Duodenal mucosa (tissue), 2 donors: ENCODE results near the gene RGS11.

Source experiments
- H3K27ac ChIP-seq: one replicate; pipeline ENCODE4 v1.7.0; 2013; ENCODE audit warnings: low read depth, low read length
- H3K27me3 ChIP-seq, 2 donors: one replicate each; pipeline ENCODE4 v1.7.0; 2013; ENCODE audit warnings: low read length in 2 of 2, control low read depth in 1 of 2; ENCODE audit not compliant: insufficient read depth in 2 of 2, control insufficient read depth in 1 of 2
- H3K36me3 ChIP-seq, 2 donors: one replicate each; pipeline ENCODE4 v1.7.0; 2013; ENCODE audit warnings: low read length in 2 of 2, control low read depth in 1 of 2; ENCODE audit not compliant: insufficient read depth in 2 of 2, control insufficient read depth in 1 of 2
- H3K4me1 ChIP-seq, 2 donors: one replicate each; pipeline ENCODE4 v1.7.0; 2013; ENCODE audit warnings: low read length in 2 of 2, control low read depth in 1 of 2; ENCODE audit not compliant: insufficient read depth in 2 of 2, control insufficient read depth in 1 of 2
- H3K4me3 ChIP-seq, 2 donors: one replicate each; pipeline ENCODE4 v1.7.0; 2013; ENCODE audit warnings: low read length in 2 of 2, low read depth in 1 of 2
- H3K9ac ChIP-seq, 2 donors: one replicate each; pipeline ENCODE4 v1.7.0; 2013; ENCODE audit warnings: low read length in 2 of 2, low read depth in 1 of 2
- H3K9me3 ChIP-seq, 2 donors: one replicate each; pipeline ENCODE4 v1.7.0; 2013; ENCODE audit warnings: low read length in 2 of 2, control low read depth in 1 of 2; ENCODE audit not compliant: control insufficient read depth in 1 of 2

RGS11 gene

DNA sequence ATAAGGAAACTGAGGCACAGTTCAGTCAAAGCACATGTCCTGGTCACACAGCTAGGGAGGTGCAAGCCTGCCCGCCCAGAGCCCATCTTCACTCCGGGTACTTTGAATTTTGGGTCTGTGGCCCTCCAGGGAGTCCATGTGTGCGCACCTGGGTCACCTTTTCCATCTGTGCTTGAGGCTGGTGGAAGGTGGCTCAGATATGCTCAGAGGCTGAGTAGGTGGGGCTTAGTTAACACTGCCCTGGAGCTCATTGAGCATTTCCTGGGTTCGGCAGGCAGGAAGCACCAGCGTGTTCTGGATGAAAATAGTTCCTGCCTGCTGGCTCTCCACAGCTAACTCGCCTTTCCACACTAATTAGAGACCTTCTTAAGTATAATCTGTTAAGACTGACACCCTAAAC is 21.9 kb downstream of the RGS11 start:
- peaks cover 28 to 29% of the 10 kb centered on the region in 2 donors for H3K4me1 ChIP-seq
- no peaks in the 10 kb centered on the region for H3K27me3 ChIP-seq
- peaks cover 9 to 24% of the 10 kb centered on the region in 2 donors for H3K36me3 ChIP-seq
- peak overlapping the region; percentile 11 to 26 for H3K9ac ChIP-seq
- no peaks in the 10 kb centered on the region for H3K9me3 ChIP-seq
- H3K4me3 ChIP-seq, result peak overlapping the region; percentile 21 to 35
- peak overlapping the region; percentile 32 for H3K27ac ChIP-seq

DNA sequence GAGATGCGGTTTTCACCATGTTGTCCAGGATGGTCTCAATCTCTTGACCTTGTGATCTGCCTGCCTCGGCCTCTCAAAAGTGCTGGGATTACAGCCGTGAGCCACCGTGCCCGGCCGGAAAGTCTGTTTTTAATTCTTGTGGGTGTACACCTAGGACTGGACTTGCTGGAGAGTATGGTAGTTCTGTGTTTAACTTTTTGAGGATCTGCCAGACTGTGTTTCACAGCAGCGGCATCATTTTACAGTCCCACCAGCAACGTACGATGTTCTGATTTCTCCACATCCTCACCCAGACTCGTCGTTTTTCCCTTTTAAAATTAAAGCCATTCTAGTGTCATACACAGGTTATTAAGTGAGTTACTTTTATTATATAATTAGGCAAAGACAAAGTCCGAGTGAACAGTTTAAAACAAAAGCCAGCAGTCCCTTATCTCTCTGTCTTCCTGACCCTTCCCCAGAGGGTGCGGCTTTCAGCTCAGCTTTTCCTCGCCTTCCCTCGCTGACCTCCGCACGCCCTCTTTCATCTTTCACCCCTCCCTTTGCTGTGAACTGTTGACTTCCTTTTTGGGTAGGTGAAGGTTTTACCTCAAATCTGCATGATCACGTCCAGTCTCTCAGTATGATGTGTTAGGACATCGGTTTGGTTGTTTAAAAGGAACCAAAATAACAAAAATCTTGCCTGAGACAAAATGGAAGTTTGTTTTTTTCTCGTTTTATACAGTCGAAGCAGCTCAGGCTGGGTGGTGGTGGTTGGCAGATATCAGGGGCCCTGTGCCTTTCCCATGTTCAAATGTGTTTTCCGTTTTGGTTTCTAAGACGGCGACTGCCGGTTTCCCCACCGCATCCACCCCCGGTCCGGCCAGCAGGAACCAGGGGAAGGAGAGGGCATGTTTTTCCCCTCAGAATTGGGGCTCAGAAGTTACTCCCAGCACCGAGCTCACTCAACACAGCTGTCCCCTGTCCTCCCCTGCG is 23.1 kb downstream of the RGS11 start:
- H3K9ac ChIP-seq, result peak overlapping the region; percentile 28 to 48
- H3K9me3 ChIP-seq, result no peaks in the 10 kb centered on the region
- peak overlapping the region; percentile 13 for H3K27ac ChIP-seq
- peak overlapping the region; percentile 27 to 55 for H3K4me3 ChIP-seq
- H3K36me3 ChIP-seq, result peaks cover 9 to 22% of the 10 kb centered on the region in 2 donors
- H3K27me3 ChIP-seq, result no peaks in the 10 kb centered on the region
- H3K4me1 ChIP-seq, result peaks cover 28 to 30% of the 10 kb centered on the region in 2 donors

DNA sequence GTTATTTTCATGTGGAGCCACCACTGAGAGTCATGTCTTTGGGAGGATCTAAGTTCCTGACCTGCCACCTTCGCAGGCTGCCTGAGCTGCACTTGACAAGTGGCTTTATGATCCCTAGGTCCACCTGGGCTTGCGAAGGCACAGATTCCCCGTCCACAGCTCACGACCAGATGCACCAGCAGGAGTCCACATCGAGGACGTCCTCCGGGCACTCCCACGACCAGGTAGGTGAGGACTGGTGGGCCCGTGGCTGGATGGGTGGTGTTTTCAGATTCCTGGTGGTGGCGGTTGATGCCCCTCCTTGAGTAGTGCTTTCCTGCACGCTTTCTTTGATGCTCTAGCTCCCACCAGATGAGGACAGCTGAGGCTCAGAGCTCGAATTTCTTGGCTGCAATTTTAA is 26.3 kb downstream of the RGS11 start:
- Histone ChIP-seq H3K4me1 (peaks cover 28 to 30% of the 10 kb centered on the region in 2 donors), H3K36me3 (peaks cover 7 to 9% of the 10 kb centered on the region in 2 donors), H3K27ac (no peak overlapping the region), H3K4me3 (no peak overlapping the region), H3K9me3 (no peaks in the 10 kb centered on the region), H3K27me3 (no peaks in the 10 kb centered on the region), H3K9ac (no peak overlapping the region)

DNA sequence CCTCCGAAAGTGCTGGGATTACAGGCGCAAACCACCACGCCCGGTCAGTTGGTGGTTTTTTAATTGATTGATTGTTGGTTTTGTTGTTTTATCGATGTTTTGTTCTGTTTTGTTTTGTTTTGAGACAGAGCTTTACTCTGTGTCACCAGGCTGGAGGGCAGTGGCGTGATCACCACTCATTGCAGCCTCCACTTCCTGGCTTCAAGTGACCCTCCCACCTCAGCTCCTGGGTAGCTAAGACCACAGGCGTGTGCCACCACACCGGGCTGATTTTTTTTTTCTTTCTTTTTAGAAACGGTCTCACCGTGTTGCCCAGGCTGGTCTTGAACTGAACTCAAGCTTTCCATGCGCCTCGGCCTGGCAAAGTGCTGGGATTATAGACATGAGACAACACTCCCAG is 28.7 kb downstream of the RGS11 start:
- no peak overlapping the region for H3K9ac ChIP-seq
- no peak overlapping the region for H3K27ac ChIP-seq
- peaks cover 15 to 26% of the 10 kb centered on the region in 2 donors for H3K4me1 ChIP-seq
- H3K36me3 ChIP-seq, result peaks cover 6 to 9% of the 10 kb centered on the region in 2 donors
- no peaks in the 10 kb centered on the region for H3K9me3 ChIP-seq
- H3K4me3 ChIP-seq, result no peak overlapping the region
- no peaks in the 10 kb centered on the region for H3K27me3 ChIP-seq

DNA sequence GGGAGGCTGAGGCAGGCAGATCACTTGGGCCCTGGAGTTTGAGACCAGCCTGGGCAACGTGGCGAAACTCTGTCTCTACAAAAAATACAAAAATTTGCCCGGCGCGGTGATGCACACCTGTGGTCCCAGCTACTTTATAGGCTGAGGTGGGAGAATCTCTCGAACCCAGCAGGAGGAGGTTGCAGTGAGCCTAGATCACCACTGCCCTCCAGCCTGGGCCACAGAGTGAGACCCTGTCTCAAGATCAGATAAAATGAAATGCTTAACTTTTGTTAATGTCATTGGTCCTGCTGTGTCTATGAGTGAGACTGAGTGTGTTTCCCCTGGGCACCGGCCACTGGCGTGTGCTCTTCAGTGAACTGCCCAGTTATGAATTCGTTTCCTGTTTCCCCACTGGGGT is 30.6 kb downstream of the RGS11 start:
- no peaks in the 10 kb centered on the region for H3K9me3 ChIP-seq
- H3K4me1 ChIP-seq, result peaks cover 17 to 32% of the 10 kb centered on the region in 2 donors
- no peak overlapping the region for H3K9ac ChIP-seq
- H3K4me3 ChIP-seq, result no peak overlapping the region
- H3K36me3 ChIP-seq, result peaks cover under 1 to 4% of the 10 kb centered on the region in 2 donors
- no peak overlapping the region for H3K27ac ChIP-seq
- H3K27me3 ChIP-seq, result no peaks in the 10 kb centered on the region

DNA sequence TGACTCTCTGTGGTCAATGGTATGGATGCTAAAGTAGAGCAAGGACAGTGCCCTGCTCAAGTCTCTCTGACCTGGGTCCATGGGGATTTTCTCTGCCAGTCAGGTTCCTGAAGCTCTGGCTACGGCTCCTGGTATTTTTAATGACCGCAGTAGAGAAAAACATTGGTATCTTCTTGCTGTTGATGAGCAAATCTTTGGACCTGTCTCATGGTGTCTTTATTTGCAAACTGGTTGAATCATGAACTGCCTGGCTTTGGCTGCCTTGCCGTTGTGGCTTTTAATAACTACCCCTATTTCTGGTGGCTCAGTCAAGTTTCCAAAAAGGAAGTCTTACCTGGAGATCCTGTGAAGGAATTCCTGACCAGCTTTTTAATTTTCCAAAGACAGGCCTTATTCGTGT is 32.4 kb downstream of the RGS11 start:
- Histone ChIP-seq H3K27ac (no peak overlapping the region), H3K4me1 (peaks cover 20 to 30% of the 10 kb centered on the region in 2 donors), H3K36me3 (no peaks in the 10 kb centered on the region), H3K4me3 (no peak overlapping the region), H3K9me3 (no peaks in the 10 kb centered on the region), H3K27me3 (no peaks in the 10 kb centered on the region), H3K9ac (no peak overlapping the region)

DNA sequence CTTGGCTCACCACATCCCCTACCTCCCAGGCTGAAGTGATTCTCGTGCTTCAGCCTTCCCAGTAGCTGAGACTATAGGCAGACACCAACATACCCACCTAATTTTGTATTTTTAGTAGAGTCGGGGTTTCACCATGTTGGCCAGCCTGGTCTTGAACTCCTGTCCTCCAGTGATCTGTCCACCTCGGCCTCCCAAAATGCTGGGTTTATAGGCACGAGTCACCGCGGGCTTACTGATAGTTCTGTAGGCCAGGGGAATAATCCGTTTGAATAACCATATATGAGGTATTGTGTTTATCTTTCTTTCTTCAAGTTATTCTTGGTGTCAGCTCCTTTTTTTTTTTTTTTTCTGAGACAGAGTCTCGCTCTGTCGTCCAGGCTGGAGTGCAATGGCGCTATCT is 33.5 kb downstream of the RGS11 start:
- Histone ChIP-seq H3K9me3 (no peaks in the 10 kb centered on the region), H3K36me3 (no peaks in the 10 kb centered on the region), H3K9ac (no peak overlapping the region), H3K4me3 (no peak overlapping the region), H3K27me3 (no peaks in the 10 kb centered on the region), H3K27ac (no peak overlapping the region), H3K4me1 (peaks cover 20 to 30% of the 10 kb centered on the region in 2 donors)

DNA sequence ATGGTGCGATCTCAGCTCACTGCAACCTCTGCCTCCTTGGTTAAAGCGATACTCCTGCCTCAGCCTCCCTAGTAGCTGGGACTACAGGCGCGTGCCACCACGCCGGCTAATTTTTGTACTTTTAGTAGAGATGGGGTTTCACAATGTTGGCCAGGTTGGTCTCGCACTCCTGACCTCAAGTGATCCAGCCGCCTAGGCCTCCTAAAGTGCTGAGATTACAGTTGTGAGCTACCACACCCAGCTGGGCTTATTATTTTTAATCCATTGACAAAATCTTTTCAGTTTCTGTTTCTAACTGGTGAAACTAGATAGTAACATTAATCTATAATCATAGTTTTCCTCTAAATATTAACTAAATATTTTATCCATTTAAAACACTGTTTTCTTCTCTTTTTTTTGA is 35.2 kb downstream of the RGS11 start:
- Histone ChIP-seq H3K27me3 (no peaks in the 10 kb centered on the region), H3K9me3 (no peaks in the 10 kb centered on the region), H3K9ac (peak overlapping the region in 1 of 2 donors; percentile 10), H3K4me3 (no peak overlapping the region), H3K4me1 (peaks cover 20 to 30% of the 10 kb centered on the region in 2 donors), H3K27ac (no peak overlapping the region), H3K36me3 (no peaks in the 10 kb centered on the region)

DNA sequence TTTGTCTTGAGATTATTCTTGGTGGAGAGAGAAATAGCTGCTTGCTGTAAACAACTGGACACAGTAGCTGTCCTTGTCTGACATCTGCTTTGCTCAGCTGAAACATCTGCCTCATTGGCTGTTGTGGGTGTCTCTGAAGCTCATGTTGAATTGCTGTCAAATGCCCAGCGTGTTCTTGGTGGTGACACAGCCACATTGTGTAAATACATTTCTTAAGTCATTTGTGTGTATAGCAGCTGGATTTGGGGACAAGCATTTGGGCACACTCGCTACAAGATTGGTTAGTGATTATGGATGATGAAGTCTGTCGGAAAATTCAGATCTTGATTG is 35.8 kb downstream of the RGS11 start:
- Histone ChIP-seq H3K27me3 (no peaks in the 10 kb centered on the region), H3K4me1 (peaks cover 20 to 30% of the 10 kb centered on the region in 2 donors), H3K9ac (no peak overlapping the region), H3K27ac (no peak overlapping the region), H3K4me3 (no peak overlapping the region), H3K36me3 (no peaks in the 10 kb centered on the region), H3K9me3 (no peaks in the 10 kb centered on the region)

DNA sequence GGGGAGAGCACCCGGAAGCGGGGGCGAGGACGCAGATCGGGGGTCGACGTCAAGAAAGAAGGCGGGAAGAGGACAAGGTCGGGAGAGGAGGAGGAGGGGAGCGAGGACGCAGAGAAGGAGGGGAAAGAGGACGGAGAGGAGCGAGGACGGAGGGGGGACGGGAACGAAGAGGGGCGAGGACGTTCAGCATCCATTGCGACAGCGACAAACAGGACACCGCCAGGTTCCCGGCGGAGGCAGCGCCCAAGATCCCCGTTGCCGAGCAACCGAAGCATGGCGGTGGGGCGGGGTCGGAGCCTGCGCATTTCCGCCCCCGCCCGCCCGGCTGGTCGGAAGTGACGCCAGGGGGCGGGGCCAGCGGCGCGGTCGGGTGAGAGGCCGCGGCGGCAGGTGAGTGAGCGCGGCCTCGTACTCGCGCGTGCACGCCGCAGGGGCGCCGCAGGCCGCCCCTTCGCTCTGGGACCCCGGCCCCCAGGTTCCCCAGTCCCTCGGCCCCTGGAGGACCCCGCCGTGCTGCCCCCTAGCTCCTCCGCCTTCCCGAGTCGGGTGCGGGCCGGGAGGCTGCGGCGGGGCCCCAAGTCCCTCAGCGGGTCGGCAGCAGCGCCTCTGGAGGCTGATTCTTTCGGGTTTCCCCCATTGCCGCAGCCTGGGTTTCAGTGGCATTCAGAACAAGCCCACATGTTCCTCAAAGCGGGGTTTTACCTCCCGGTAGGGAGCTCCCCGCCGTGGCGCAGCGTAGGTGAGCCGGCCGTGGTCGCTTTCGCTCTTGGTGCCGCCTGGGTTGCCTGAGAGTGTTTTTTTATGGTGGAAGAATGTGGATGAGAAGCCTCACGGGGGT is 41.1 kb downstream of the RGS11 start, which contains the start of gene FAM234A:
Gene FAM234A, plus strand, starts transcription at position 354 of the 838 bp plus-strand sequence. CDS start 19,593 bp downstream, outside the sequence.
- H3K4me3 ChIP-seq, result peak within 1 kb of the TSS; percentile 77 to 95
- H3K27me3 ChIP-seq, result no peaks in the 10 kb centered on the region
- peak within 1 kb of the TSS; percentile 98 for H3K27ac ChIP-seq
- peak within 1 kb of the TSS; percentile 94 to 95 for H3K9ac ChIP-seq
- peaks cover 4% of the 10 kb centered on the region in 2 donors for H3K4me1 ChIP-seq
- no peaks in the 10 kb centered on the region for H3K36me3 ChIP-seq
- no peaks in the 10 kb centered on the region for H3K9me3 ChIP-seq
